Astrocyte of the cerebellum (primary cell): ENCODE results near the gene HS3ST6.
A peak's percentile ranks its signal among the peaks of the same experiment; 100 is the strongest.
"Not testable (repeated sequence)": the region's sequence is repeated elsewhere in the genome, so short reads cannot be mapped to it uniquely, and the experiment has no call there.

Experiments
- DNase-seq: peaks from one replicate; pipeline ENCODE4 v3.0.0-alpha.2; 2011; ENCODE audit warnings: low read depth
- H3K4me3 ChIP-seq: 2 replicates; pipeline ENCODE4 v1.5.1; 2011; ENCODE audit warnings: mild to moderate bottlenecking, low read depth, low read length, moderate library complexity
- CTCF ChIP-seq: IDR thresholded peaks from 2 replicates; pipeline ENCODE4 v1.5.1; 2012; ENCODE audit warnings: low read length, low read depth, moderate library complexity, mild to moderate bottlenecking; ENCODE audit errors: missing control alignments
- in situ Hi-C: cut with HindIII; loops from 2 replicates; pipeline ENCODE4 v1.10.0; 2017; ENCODE audit warnings: low sequenced_read_pairs

The HS3ST6 gene

GRCh38 chr16:1961651-1962067 is 43.4 kb upstream of the HS3ST6 start:
- DNase-seq = no peak
- in situ Hi-C loops = no loop called here
- no peak overlapping the region for H3K4me3 ChIP-seq
- no peak for TF ChIP-seq CTCF

GRCh38 chr16:1960665-1961630 is 42.7 kb upstream of the HS3ST6 start:
- DNase-seq = no peak
- in situ Hi-C loops = no loop called here
- no peak for TF ChIP-seq CTCF
- peak overlapping the region; percentile 83 for H3K4me3 ChIP-seq

GRCh38 chr16:1959269-1960039 is 41.2 kb upstream of the HS3ST6 start, which contains the start of gene NDUFB10:
Gene NDUFB10, plus strand, starts transcription at chr16:1959538. Its CDS starts 87 bp downstream, at chr16:1959625.
- H3K4me3 ChIP-seq = peak within 1 kb of the TSS; percentile 83
- DNase-seq = peak; percentile 44
- peak; percentile 38 for TF ChIP-seq CTCF
- in situ Hi-C loops = no loop called here

GRCh38 chr16:1958715-1959268 is 40.6 kb upstream of the HS3ST6 start:
- in situ Hi-C loops = no loop called here
- no peak for TF ChIP-seq CTCF
- no peak for DNase-seq
- peak overlapping the region; percentile 83 for H3K4me3 ChIP-seq

- in situ Hi-C loops, DNase-seq, H3K4me3 ChIP-seq: not testable (repeated sequence)
Observed at GRCh38 chr16:1958143-1958491, 39.9 kb upstream of the HS3ST6 start.

GRCh38 chr16:1957434-1958142 is 39.4 kb upstream of the HS3ST6 start:
- H3K4me3 ChIP-seq, in situ Hi-C loops, DNase-seq: not testable (repeated sequence)

- H3K4me3 ChIP-seq = no peak overlapping the region
- in situ Hi-C loops = no loop called here
- no peak for DNase-seq
- no peak for TF ChIP-seq CTCF
Observed at GRCh38 chr16:1953734-1954133, 35.5 kb upstream of the HS3ST6 start.
